Parathyroid adenoma (tissue), 2 donors: ENCODE measurements around the gene TMEM151A.

ENCODE experiments used
- H2AFZ ChIP-seq: fragments of 300-600 bp; sonication (generic); one replicate; pipeline ENCODE4 v1.7.0; 2017; ENCODE audit warnings: antibody characterized with exemption, mild to moderate bottlenecking
- H3K27ac ChIP-seq: fragments of 300-600 bp; sonication (generic); one replicate; pipeline ENCODE4 v1.7.0; 2017
- H3K27me3 ChIP-seq: fragments of 300-600 bp; sonication (generic); one replicate; pipeline ENCODE4 v1.7.0; 2017; ENCODE audit warnings: low read length; ENCODE audit not compliant: control insufficient read depth, insufficient read depth
- H3K36me3 ChIP-seq: fragments of 300-600 bp; sonication (generic); one replicate; pipeline ENCODE4 v1.7.0; 2017; ENCODE audit warnings: low read length; ENCODE audit not compliant: control insufficient read depth, insufficient read depth
- H3K4me1 ChIP-seq: fragments of 300-600 bp; sonication (generic); one replicate; pipeline ENCODE4 v1.7.0; 2017; ENCODE audit warnings: control low read depth
- H3K4me2 ChIP-seq: fragments of 300-600 bp; sonication (generic); one replicate; pipeline ENCODE4 v1.7.0; 2017; ENCODE audit warnings: low read length
- H3K4me3 ChIP-seq: fragments of 300-600 bp; sonication (generic); one replicate; pipeline ENCODE4 v1.7.0; 2017; ENCODE audit warnings: low read depth, low read length
- H3K79me2 ChIP-seq: fragments of 300-600 bp; sonication (generic); one replicate; pipeline ENCODE4 v1.7.0; 2017; ENCODE audit warnings: control low read depth
- H3K9ac ChIP-seq: fragments of 300-600 bp; sonication (generic); one replicate; pipeline ENCODE4 v1.7.0; 2017; ENCODE audit warnings: mild to moderate bottlenecking
- H3K9me3 ChIP-seq: fragments of 300-600 bp; sonication (generic); one replicate; pipeline ENCODE4 v1.7.0; 2017; ENCODE audit warnings: low read length; ENCODE audit not compliant: control insufficient read depth
- CTCF ChIP-seq: fragments of 300-600 bp; sonication (generic); IDR thresholded peaks from one replicate; pipeline ENCODE4 v1.7.0; 2017; ENCODE audit warnings: antibody characterized with exemption, mild to moderate bottlenecking
- donor health status: primary hyperparathyroidism.

The TMEM151A gene

GRCh38 chr11:66329165-66329673 lies 37.5 kb downstream of the TMEM151A start:
- Histone ChIP-seq H3K9me3 (no peaks in the 10 kb centered on the region), H3K4me3 (no peak overlapping the region), H3K9ac (no peak overlapping the region), H2AFZ (no peak overlapping the region), H3K27me3 (no peaks in the 10 kb centered on the region), H3K4me2 (no peak overlapping the region), H3K36me3 (no peaks in the 10 kb centered on the region), H3K4me1 (no peaks in the 10 kb centered on the region), H3K79me2 (no peaks in the 10 kb centered on the region), H3K27ac (no peak overlapping the region)
- no peak for TF ChIP-seq CTCF

- TF ChIP-seq CTCF = no peak
- Histone ChIP-seq H3K9me3 (no peaks in the 10 kb centered on the region), H3K4me1 (no peaks in the 10 kb centered on the region), H3K9ac (no peak overlapping the region), H3K4me3 (no peak overlapping the region), H3K4me2 (no peak overlapping the region), H2AFZ (no peak overlapping the region), H3K27me3 (no peaks in the 10 kb centered on the region), H3K79me2 (no peaks in the 10 kb centered on the region), H3K36me3 (no peaks in the 10 kb centered on the region), H3K27ac (no peak overlapping the region)
Measured at GRCh38 chr11:66330931-66331330, 39.2 kb downstream of the TMEM151A start.

- Histone ChIP-seq H3K27me3 (no peaks in the 10 kb centered on the region), H3K4me2 (no peak overlapping the region), H3K4me3 (no peak overlapping the region), H3K9me3 (no peaks in the 10 kb centered on the region), H3K36me3 (no peaks in the 10 kb centered on the region), H3K4me1 (no peaks in the 10 kb centered on the region), H3K9ac (no peak overlapping the region), H3K27ac (no peak overlapping the region), H2AFZ (no peak overlapping the region), H3K79me2 (no peaks in the 10 kb centered on the region)
- no peak for TF ChIP-seq CTCF
Measured at GRCh38 chr11:66331542-66332370, 40.1 kb downstream of the TMEM151A start.

- H3K36me3 ChIP-seq = no peaks in the 10 kb centered on the region
- H3K27me3 ChIP-seq = no peaks in the 10 kb centered on the region
- H3K9me3 ChIP-seq = no peaks in the 10 kb centered on the region
- H3K79me2 ChIP-seq = no peaks in the 10 kb centered on the region
- H3K9ac ChIP-seq = no peak overlapping the region
- H2AFZ ChIP-seq = no peak overlapping the region
- no peak overlapping the region for H3K4me3 ChIP-seq
- no peaks in the 10 kb centered on the region for H3K4me1 ChIP-seq
- no peak overlapping the region for H3K4me2 ChIP-seq
- no peak overlapping the region for H3K27ac ChIP-seq
- no peak for TF ChIP-seq CTCF
Measured at GRCh38 chr11:66332371-66333219, 40.9 kb downstream of the TMEM151A start.
